GM19023 (cell line): ENCODE measurements around the gene TBC1D3I.
A peak's percentile ranks its signal among the peaks of the same experiment; 100 is the strongest.
"Not testable (repeated sequence)": the region's sequence is repeated elsewhere in the genome, so short reads cannot be mapped to it uniquely, and the experiment has no call there.

ENCODE experiments used
- ATAC-seq: cut with Tn5 transposase; IDR thresholded peaks from one replicate; pipeline ENCODE4 v1.9.1; 2021; ENCODE audit warnings: mild to moderate bottlenecking, moderate library complexity; ENCODE audit not compliant: unreplicated experiment

Gene TBC1D3I

DNA sequence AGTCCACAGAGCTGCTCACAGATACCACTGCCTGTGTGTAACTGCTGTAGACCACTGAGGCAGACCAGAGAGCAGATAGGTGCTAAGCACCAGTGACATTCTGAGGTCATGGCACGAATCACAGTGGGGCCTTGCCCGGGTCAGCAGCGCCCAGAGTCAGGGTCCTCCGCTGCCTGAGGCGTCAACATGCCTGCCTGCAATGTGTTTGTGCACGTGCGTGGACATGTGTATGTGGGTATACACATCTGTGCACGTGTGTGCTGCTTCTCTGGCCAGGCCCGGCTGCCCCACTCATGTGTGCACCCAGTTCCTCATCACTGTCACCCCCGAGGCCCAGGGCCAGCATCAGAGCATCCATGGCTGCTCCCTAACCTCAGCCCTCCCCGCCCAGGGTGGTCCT lies at the start of gene TBC1D3I:
Gene TBC1D3I, minus strand, starts transcription at position 101 of the 400 bp plus-strand sequence. CDS start 1,585 bp downstream, outside the sequence.
- ATAC-seq: not testable (repeated sequence)

GRCh38 chr17:36295161-36295560 lies 30.8 kb upstream of the TBC1D3I start:
- not testable (repeated sequence) for ATAC-seq

GRCh38 chr17:36289965-36290612 lies 25.7 kb upstream of the TBC1D3I start:
- not testable (repeated sequence) for ATAC-seq

DNA sequence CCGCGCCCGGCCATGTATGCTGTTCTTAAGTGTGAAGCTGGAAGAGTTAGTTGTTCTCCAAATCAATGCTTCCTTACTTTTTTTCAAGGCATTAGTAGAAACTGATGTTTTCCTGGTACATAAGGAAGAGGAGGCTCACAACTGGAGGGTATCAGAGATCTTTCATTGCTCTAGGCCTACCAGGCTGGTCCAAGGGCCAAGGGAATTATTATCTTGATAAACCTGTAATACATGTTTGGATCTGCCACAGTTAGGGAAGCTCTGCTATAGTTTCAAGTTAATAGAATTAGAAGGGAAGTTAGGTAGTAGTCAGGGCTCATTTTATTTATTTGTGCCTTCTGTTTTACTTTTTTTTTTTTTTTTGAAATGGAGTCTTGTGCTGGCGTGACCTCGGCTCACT lies 19.8 kb upstream of the TBC1D3I start:
- ATAC-seq: not testable (repeated sequence)

- not testable (repeated sequence) for ATAC-seq
These were observed 18.9 kb upstream of the TBC1D3I start for GRCh38 chr17:36283256-36283655.

DNA sequence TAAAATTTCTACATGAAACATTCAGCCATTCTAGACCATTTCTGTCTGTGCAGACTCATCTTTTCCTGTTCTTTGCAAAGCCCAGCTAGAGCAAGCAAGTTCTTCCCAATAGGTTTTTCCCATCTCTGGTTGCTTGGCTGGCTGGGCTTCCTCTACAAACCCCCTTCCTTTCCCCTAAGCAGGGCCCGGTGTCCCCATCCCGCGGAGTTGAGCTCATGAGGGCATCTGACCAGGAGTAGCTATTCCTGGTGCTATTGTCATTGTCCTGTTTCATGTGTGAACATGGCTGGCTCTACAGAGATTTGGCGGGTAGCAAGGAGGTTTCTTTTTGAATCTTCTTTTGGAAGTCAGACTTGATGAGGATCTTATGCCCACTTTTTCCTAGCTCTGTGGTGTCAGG lies 22.3 kb downstream of the TBC1D3I start:
- ATAC-seq: not testable (repeated sequence)

GRCh38 chr17:36229644-36230043 lies 34.7 kb downstream of the TBC1D3I start:
- not testable (repeated sequence) for ATAC-seq

DNA sequence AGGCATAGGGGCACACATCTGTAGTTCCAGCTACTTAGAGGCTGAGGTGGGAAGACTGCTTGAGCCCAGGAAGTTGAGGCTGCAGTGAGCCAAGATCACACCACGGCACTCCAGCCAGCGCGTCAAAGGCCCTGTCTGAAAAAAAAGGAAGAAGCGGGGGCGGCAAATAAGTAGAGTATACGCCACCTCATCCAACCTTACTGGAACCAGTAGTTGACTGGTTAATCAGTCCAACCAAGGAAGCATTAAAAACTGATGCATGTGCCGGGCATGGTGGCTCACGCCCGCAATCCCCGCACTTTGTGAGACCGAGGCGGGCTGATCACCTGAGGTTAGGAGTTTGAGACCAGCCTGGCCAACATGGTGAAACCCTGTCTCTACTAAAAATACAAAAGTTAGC lies 41.4 kb downstream of the TBC1D3I start:
- ATAC-seq: not testable (repeated sequence)

GRCh38 chr17:36221581-36222100 lies 42.7 kb downstream of the TBC1D3I start:
- not testable (repeated sequence) for ATAC-seq

DNA sequence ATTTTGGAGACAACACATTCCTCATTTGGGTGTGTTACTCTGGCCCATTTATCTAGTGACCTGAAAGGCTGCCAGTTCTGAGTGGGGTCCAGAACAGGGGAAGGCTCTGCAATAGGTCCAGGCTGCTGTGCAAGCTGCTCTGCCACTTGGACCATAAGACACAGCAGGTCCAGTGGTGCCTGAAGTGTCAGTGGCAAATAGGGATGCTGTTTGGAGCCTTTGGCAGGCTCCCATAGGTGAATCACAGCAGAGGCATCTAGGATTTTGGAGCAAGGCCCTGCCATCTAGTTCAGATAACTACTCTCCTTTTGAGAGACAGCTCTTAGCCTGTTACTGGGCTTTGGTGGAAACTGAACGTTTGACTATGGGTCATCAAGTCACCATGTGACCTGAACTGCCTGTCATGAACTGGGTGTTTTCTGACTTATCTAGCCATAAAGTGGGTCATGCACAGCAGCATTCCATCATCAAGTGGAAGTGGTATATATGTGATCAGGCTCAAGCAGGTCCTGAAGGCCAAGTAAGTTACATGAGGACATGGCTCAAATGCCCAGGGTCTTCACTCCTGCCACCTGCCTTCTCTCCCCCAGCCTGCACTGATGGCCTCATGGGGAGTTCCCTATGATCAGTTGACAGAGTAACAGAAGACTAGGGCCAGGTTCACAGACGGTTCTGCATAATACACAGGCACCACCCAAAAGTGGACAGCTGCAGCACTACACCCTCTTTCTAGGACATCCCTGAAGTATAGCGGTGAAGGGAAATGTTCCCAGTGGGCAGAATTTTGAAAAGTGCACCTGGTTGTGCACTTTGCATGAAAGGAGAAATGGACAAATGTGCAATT lies 43.4 kb downstream of the TBC1D3I start:
- ATAC-seq: not testable (repeated sequence)

GRCh38 chr17:36219556-36219955 lies 44.8 kb downstream of the TBC1D3I start:
- ATAC-seq: not testable (repeated sequence)

DNA sequence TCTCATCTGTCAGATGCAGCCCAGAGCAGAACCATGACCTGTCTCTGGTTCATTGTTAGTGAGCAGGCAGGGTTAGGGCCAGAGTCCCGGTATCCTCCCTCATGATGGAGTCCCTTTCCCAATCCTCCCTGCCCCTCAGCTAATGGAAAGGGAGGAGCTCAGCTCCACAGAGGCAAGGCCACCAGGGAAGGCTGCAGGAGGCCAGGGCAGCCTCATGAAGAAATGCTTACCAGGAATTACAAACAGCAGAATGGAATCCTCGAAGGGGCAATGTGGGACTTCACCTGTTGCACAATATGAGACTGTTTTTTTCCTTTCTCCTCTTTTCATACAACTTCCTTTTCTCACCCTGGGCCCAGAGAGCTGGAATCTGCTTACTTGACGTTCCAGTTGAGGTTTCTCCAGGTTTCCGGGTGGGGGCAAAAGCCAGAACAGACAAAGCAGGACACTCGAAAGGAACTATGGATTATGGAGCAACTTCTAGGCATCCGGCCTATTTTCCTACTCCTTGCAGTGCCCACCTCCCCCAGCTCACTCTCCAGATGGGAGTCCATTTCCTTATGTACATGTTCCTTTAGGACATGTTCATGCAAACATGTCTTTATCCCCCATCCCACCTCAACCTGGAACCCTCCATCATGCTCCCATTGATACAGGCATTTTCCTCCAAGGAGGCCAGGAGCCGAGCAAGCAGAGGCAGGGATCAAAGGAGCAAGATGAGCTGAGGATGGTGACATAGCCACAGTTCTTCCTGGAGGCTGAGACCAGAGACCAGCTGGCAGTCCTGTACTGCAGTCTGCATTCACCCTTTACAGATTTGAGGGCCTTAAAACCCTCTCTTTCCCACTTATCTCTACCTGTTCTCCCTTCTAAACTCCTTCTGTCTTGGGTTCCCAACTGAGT lies 48.7 kb downstream of the TBC1D3I start:
- ATAC-seq: not testable (repeated sequence)

DNA sequence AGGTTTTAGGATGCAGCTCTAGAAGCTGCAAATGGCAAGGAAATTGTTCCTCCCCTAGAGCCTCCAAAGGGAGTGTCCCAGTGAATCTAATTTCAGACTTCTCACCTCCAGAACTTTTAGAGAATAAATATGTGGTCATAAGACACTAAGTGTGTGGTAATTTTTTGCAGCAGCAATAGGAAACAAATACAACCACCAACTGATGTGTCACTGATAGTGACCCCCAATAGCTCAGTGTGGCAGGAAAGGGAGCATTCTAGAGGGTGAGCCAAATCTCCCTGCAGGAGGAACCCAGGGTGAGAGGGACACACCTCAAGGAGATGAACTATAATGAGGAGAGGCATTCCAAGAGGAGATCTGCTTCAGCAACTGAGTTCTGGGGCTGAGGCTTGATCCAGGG lies 49.5 kb downstream of the TBC1D3I start:
- no peak for ATAC-seq

DNA sequence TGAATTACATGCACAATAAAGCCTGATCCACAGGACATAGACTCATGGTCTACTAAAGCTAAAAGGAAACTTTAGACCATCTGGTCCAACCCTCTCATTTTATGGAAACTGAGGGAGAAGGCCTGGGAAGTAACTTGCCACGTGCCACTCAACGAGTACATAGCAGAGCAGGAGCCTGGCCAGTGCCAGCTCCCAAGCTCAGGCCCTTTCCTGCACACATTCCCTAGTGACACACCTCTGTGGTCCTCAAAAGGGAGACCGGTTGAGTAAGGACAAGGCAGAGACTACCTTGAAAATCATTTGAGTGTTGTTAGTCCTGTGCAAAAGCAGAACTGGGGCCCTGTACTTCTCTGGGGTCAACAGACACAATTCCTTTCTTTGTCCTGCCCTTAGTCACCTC lies 50.7 kb downstream of the TBC1D3I start:
- no peak for ATAC-seq

- ATAC-seq: no peak
These were observed 51.4 kb downstream of the TBC1D3I start for GRCh38 chr17:36212966-36213365.

- ATAC-seq: no peak
These were observed 52.1 kb downstream of the TBC1D3I start for GRCh38 chr17:36212272-36212605.

GRCh38 chr17:36211484-36212271 lies 52.7 kb downstream of the TBC1D3I start:
- not testable (repeated sequence) for ATAC-seq

DNA sequence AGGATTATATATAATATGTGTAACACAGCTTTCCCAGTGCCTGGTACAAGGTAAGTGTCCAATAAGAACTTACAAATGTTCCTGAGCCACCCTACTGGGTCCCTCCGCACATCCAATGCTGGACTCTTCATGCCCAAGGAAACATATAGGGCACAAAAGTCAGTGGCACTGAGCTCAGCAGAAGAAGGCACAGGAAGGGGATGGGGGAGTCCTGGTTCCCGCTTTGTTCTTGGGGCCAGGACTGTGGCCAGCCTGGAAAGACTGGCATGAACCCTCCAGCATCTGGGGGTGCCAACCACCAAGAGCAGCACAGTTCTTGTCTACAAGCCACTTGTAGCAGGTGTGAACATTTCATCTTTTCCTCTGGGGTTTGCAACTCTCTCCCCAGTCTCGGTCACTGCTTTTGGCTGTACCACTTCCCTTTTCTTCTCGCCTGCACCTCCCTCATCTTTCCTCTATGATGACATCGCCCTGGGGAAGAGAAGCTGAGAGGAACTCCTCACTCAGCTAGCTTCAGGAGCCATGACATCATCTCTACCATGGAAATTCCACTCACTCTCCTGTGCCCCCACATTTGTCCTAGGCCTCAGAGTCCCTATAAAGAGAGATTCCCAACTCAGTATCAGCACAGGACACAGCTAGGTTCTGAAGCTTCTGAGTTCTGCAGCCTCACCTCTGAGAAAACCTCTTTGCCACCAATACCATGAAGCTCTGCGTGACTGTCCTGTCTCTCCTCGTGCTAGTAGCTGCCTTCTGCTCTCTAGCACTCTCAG lies 53.7 kb downstream of the TBC1D3I start, which contains the start of gene CCL4L2:
Gene CCL4L2, plus strand, starts transcription at position 625 of the 773 bp plus-strand sequence.
- ATAC-seq: peak; percentile 66

DNA sequence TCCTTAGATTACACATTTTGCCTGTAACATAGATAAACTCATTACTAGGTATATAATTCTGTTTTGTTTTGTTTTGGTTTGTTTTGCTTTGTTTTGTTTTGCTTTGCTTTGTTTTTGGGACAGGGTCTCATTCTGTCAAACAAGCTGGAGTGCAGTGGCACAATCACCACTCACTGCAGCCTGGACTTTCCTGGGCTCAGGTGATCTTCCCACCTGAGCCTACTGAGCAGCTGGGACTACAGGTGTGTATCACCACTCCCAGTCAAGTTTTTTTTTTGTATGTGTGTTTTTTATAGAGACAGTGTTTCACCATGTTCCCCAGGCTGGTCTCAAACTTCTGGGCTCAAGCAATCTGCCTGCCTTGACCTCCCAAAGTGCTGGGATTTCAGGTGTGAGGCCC lies 54.8 kb downstream of the TBC1D3I start:
- ATAC-seq: no peak
